Transverse colon (tissue), 4 donors: Measurements from ENCODE around the gene ARHGEF7. TPM values are rescaled to one million over a fixed set of nuclear protein-coding genes. Genes with fewer than 3 reads are reported as not detected.
A peak's percentile ranks its signal among the peaks of the same experiment; 100 is the strongest.

Experiments
- DNase-seq: peaks from one replicate; pipeline ENCODE4 v3.0.0-alpha.2; 2019
- H3K27ac ChIP-seq, 4 donors: fragments of 200-600 bp; sonication (generic); 2 replicates each; pipeline ENCODE4 v1.5.1; 2016 to 2018; ENCODE audit warnings: inconsistent platforms in 4 of 4
- H3K27me3 ChIP-seq: fragments of 200-600 bp; sonication (generic); 2 replicates; pipeline ENCODE4 v1.5.1; 2017; ENCODE audit warnings: inconsistent platforms
- H3K36me3 ChIP-seq, 4 donors: fragments of 200-600 bp; sonication (generic); 2 replicates each; pipeline ENCODE4 v1.5.1; 2017 to 2019; ENCODE audit warnings: inconsistent platforms in 4 of 4
- H3K4me1 ChIP-seq, 4 donors: fragments of 200-600 bp; sonication (generic); 2 replicates each; pipeline ENCODE4 v1.5.1; 2017 to 2020; ENCODE audit warnings: inconsistent platforms in 4 of 4
- H3K4me3 ChIP-seq, 4 donors: fragments of 200-600 bp; sonication (generic); 1 replicate in 1 of 4; 2 replicates in 3 of 4; pipeline versions ENCODE4 v1.5.1 to v1.6.1; 2017 to 2019; ENCODE audit warnings: inconsistent platforms in 4 of 4
- H3K9me3 ChIP-seq, 2 donors: fragments of 200-600 bp; sonication (generic); 2 replicates each; pipeline ENCODE4 v1.5.1; 2017 to 2019; ENCODE audit warnings: inconsistent platforms in 2 of 2
- CTCF ChIP-seq, 5 experiments: fragments of 200-600 bp in 3 of 5; fragments of 450-650 bp in 2 of 5; sonication (generic) in 3 of 5; IDR thresholded peaks; 1 replicate in 2 of 5; 2 replicates in 3 of 5; pipeline ENCODE4 v1.5.1; 2016 to 2017; ENCODE audit warnings: antibody characterized with exemption in 5 of 5, inconsistent platforms in 3 of 5, mild to moderate bottlenecking in 2 of 5, moderate library complexity in 1 of 5
- EP300 ChIP-seq: sonication (generic); formaldehyde crosslinking; IDR thresholded peaks from one replicate; pipeline ENCODE4 v1.6.1; 2017; ENCODE audit warnings: antibody characterized with exemption, low read depth
- POLR2A ChIP-seq: fragments of 450-650 bp; IDR thresholded peaks from one replicate; pipeline ENCODE4 v1.6.1; 2016; ENCODE audit warnings: antibody characterized with exemption, mild to moderate bottlenecking, moderate library complexity
- POLR2AphosphoS5 ChIP-seq, 3 donors: sonication (generic); formaldehyde crosslinking; IDR thresholded peaks; one replicate each; pipeline ENCODE4 v1.6.1; 2016; ENCODE audit warnings: antibody characterized with exemption in 3 of 3
- WGBS, 2 donors: methylation state at CpG; one replicate each; pipeline ENCODE4 v1.1.5; 2018; ENCODE audit warnings: low coverage in 1 of 2; 5-methylcytosine and 5-hydroxymethylcytosine counted together
- in situ Hi-C, 4 donors: fragments of 200-750 bp; cut with MboI; loops; one replicate each; pipeline versions ENCODE4 v1.15.0 to v1.15.1; 2017; ENCODE audit warnings: low sequenced_read_pairs in 3 of 4, low pct_ligation_motif_present in 1 of 4, low pct_unique_long_range_greater_than_20kb in 1 of 4
- intact Hi-C: fragments of 100-400 bp; cut with DNase I; formaldehyde crosslinking; loops from one replicate; pipeline ENCODE4 v1.15.1; 2023; ENCODE audit warnings: low total_unique reads
- total RNA-seq, 4 donors: library from RNA; depleted of rRNA; stranded (reverse); fragments of >200 nt; gene quantifications; one replicate each; pipeline ENCODE4 v1.1.0, GENCODE V29; 2016

The ARHGEF7 gene
- total RNA-seq, 4 donors from 2014 or later: 62.3 to 104 (median 75.6) TPM

- H3K4me1 ChIP-seq: peaks cover 7 to 31% (median 15%) of the 10 kb centered on the region in 4 donors
- intact Hi-C loops (no loop called here), in situ Hi-C loops (no loop called here)
- H3K27ac ChIP-seq: peak overlapping the region; percentile 51 to 71 (median 56)
- no peaks in the 10 kb centered on the region for H3K36me3 ChIP-seq
- no peak for TF ChIP-seq EP300
- no peak for TF ChIP-seq POLR2AphosphoS5 (IDR thresholded peaks at IDR 0.05)
- TF ChIP-seq CTCF (IDR thresholded peaks at IDR 0.05): no peak
- TF ChIP-seq POLR2A: no peak
- 94 to 98% methylated on average over 5 to 8 of the region's 8 CpGs for WGBS, 2 donors
- no peak overlapping the region for H3K4me3 ChIP-seq
- DNase-seq: no peak
- H3K9me3 ChIP-seq: no peaks in the 10 kb centered on the region
- no peaks in the 10 kb centered on the region for H3K27me3 ChIP-seq
Measured at GRCh38 chr13:111176421-111176820, 61.3 kb downstream of the ARHGEF7 start.

GRCh38 chr13:111177081-111177711 lies 62.1 kb downstream of the ARHGEF7 start:
- 44 to 61% methylated on average over 3 to 14 of the region's 14 CpGs for WGBS, 2 donors
- TF ChIP-seq POLR2AphosphoS5 (IDR thresholded peaks at IDR 0.05) (no peak), POLR2A (no peak), EP300 (no peak), CTCF (IDR thresholded peaks at IDR 0.05) (no peak)

GRCh38 chr13:111177921-111178320 lies 62.8 kb downstream of the ARHGEF7 start:
- no peak for DNase-seq
- in situ Hi-C loops (no loop called here), intact Hi-C loops (no loop called here)
- Histone ChIP-seq H3K27ac (peak overlapping the region; percentile 51 to 71 (median 56)), H3K36me3 (no peaks in the 10 kb centered on the region), H3K4me3 (no peak overlapping the region), H3K27me3 (no peaks in the 10 kb centered on the region), H3K9me3 (no peaks in the 10 kb centered on the region), H3K4me1 (peaks cover 7 to 31% (median 15%) of the 10 kb centered on the region in 4 donors)
- 78 to 83% methylated on average over 6 of the region's 6 CpGs for WGBS, 2 donors
- TF ChIP-seq CTCF (IDR thresholded peaks at IDR 0.05) (no peak), POLR2AphosphoS5 (IDR thresholded peaks at IDR 0.05) (no peak), EP300 (no peak), POLR2A (no peak)

More at GRCh38 chr13:111177081-111177711, 62.1 kb downstream of the ARHGEF7 start:
- intact Hi-C loops: no loop called here
- H3K27ac ChIP-seq: peak overlapping the region; percentile 51 to 71 (median 56)
- H3K36me3 ChIP-seq: no peaks in the 10 kb centered on the region
- peak; percentile 53 for DNase-seq
- no peak overlapping the region for H3K4me3 ChIP-seq
- H3K4me1 ChIP-seq: peaks cover 7 to 31% (median 15%) of the 10 kb centered on the region in 4 donors
- H3K27me3 ChIP-seq: no peaks in the 10 kb centered on the region
- in situ Hi-C loops: no loop called here
- H3K9me3 ChIP-seq: no peaks in the 10 kb centered on the region

GRCh38 chr13:111178402-111178801 lies 63.3 kb downstream of the ARHGEF7 start:
- no peaks in the 10 kb centered on the region for H3K36me3 ChIP-seq
- in situ Hi-C loops: no loop called here
- no peaks in the 10 kb centered on the region for H3K27me3 ChIP-seq
- TF ChIP-seq EP300 (no peak), POLR2A (no peak), CTCF (IDR thresholded peaks at IDR 0.05) (no peak), POLR2AphosphoS5 (IDR thresholded peaks at IDR 0.05) (no peak)
- whole genome bisulfite sequencing, 2 donors: 88 to 100% methylated on average over 1 to 4 of the region's 4 CpGs
- peak overlapping the region; percentile 1 to 59 (median 52) for H3K27ac ChIP-seq
- peaks cover 7 to 35% (median 15%) of the 10 kb centered on the region in 4 donors for H3K4me1 ChIP-seq
- no peak for DNase-seq
- no peaks in the 10 kb centered on the region for H3K9me3 ChIP-seq
- H3K4me3 ChIP-seq: no peak overlapping the region
- intact Hi-C loops: no loop called here
